Measurements from ENCODE around the gene FRK. TPM values are rescaled to one million over a fixed set of nuclear protein-coding genes. Genes with fewer than 3 reads are reported as not detected.
"Not testable (repeated sequence)": the region's sequence is repeated elsewhere in the genome, so short reads cannot be mapped to it uniquely, and the experiment has no call there.

The FRK gene
- total RNA-seq, 1 experiment from 2014 or later: 0.02 TPM

DNA sequence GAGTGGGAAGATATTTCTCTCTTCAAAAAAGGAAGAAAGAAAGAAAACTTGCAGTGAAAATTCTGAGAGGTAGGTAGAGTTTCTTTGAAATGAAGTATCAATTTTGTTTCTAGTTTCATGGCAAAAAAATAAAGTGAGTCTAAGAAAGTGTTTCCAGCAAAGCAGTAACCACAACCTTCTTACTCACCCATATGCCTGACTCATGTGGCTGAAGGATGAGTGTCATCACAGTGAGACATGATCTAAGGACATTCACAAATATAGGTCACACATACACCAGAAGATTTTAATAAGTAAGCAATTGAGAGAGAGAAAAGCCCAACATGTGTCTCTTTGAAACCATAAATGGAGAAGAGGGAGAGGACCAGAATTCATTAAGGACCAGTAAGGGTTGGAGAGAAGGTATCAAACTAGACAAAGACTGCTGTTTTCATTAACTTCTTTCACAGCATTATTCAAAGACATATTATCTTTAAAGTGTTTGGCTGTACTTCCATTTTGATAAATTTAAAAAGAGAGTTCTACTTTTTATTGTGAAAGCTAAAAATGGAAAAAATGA, 169.5 kb downstream of the FRK start:
- peak; percentile 87 for DNase-seq (ENCODE audit: low read depth)

DNA sequence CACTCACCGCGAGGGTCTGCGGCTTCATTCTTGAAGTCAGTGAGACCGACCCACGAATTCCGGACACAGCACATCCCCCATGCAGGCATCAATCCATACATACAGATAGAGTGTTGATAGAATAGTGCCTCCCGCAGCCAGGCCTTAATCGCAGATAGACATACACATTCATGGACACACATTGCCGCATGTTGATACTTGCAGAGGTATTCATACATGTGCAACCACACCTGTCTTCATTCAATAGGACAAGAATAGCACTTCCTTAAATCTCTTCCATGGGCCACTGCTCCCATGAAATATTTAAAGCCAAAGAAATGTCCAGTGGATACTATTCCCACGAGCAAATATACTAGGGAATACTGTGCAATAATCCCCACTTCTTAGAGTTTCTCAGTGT, 170.5 kb downstream of the FRK start:
- no peak for DNase-seq (ENCODE audit: low read depth)

DNA sequence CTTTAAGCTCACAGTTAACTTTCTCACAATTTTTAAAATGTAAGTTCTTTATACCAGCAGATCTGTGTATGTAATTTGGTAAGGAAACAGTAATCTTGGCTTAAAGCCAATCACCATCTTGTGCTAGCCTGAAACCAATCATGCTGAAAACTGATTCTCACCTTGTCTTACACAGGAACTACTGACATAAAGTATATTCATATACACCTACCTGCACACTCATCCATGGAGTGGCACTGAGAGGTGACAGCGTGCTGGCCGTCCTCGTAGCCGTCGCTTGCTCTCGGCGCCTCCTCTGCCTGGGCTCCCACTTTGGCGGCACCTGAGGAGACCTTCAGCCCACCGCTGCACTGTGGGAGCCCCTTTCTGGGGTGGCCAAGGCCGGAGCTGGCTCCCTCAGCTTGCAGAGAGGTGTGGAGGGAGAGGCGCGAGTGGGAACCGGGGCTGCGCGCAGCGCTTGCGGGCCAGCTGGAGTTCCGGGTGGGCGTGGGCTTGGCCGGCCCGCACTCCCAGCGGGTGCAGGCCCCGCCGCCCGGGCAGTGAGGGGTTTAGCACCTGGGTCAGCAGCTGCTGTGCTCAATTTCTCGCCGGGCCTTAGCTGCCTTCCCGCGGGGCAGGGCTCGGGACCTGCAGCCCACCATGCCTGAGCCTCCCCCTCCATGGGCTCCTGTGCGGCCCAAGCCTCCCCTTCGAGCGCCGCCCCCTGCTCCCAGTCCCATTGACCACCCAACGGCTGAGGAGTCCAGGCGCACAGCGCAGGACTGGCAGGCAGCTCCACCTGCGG, 171.8 kb downstream of the FRK start:
- not testable (repeated sequence) for DNase-seq (ENCODE audit: low read depth)

DNA sequence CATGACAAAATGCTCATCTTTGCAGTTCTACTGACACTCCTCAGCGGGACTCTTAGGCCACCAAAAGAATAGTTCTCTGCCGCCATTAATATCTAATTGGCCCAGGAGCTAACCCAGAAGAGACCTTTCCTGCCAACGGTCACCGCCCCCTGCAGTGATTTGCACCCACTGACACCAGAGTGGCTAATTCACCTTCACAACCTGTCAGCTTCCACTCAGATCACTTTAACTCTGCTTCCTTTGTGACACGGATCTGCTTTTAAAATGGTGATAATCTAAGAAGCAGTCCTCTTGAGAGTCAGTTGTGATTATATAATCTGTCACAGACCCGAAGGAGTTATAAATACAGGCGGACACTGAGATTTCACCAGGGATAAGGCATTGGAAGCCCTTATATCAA, 172.8 kb downstream of the FRK start:
- DNase-seq (ENCODE audit: low read depth): no peak

DNA sequence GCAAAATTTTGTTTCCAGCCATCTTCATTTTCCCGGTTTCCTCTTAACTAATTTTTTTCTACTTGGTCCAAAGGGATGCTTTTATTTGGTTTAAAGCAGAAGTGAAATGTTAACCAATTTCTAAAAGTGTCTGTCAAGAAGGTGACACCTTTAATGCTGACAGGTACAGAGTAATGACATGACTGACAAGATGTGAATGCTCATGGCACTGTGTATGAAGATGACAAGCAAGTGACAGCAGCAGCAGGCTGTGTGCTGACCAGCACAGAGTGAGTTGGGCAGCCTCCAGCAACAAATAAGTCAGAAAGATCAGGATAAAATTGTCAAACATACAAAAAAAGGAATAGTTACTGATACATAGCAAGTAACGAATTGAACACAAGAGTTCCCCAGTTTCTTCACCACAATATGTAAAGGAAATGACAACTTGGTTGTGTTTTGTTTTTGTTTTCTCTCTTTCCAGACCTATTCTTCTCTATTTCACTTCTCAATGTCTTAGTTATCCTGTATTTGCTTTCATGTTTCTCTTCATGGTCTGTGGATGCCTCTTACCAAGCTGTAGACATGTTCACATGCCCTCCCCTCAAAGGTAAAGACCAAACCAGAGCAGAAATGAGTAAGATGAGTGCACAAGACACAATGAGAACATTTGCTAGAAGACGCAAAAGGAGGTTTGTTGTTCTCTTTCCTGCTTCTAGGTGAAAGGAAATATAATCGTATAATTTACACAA, 174.9 kb downstream of the FRK start:
- no peak for DNase-seq (ENCODE audit: low read depth)

DNA sequence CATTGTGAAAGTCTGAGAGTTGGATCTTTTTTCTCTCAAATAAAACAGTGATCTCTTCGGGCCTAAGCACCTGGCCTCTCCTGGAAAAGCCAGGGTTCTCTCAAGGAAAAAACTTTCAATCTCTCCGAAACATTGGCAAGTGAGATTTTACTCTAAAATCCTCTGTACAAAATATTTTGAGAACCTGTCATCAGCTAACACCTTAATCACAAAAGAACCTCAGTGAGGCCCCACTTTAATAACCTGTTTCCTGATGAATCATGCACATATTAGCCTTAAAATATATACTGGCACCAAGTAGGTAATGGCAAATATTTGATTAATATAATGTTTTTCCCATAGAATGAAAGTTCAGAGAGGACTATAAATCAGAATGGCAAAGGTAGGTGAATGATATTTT, 177.9 kb downstream of the FRK start:
- no peak for DNase-seq (ENCODE audit: low read depth)

DNA sequence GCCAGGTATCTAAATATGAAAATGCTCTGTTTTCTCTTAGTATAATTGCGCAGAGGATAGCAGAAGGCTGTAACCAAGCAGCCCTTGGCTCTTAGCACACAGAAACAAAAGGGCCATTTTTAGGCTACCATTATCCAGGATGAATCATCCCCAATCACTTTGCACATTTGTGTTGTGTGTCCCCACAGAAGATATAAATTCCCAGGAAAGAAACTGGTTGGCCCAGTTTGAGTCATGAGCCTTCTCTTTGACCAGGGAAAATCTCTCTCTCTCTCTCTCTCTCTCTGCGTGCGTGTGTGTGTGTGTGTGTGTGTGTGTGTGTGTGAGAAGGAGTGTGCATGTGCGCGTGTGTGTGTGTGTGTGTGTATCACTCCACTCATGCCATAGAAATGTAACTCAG, 178.5 kb downstream of the FRK start:
- DNase-seq (ENCODE audit: low read depth): peak; percentile 60

Other genes starting within 250 kb of the FRK start
- gene NT5DC1, start 40.0 kb upstream of the FRK start, total RNA-seq (2014; rRNA removed; shearing (Covaris generic)): 10.0 and 19.9 TPM in 2 replicates
- gene COL10A1, start 65.2 kb upstream of the FRK start, total RNA-seq (2014; rRNA removed; shearing (Covaris generic)): not detected in 2 replicates
- 8.4 and 10.4 TPM in 2 replicates for gene TSPYL4, start 193.2 kb upstream of the FRK start, total RNA-seq (2014; rRNA removed; shearing (Covaris generic))
- gene TSPYL1, start 219.0 kb upstream of the FRK start, total RNA-seq (2014; rRNA removed; shearing (Covaris generic)): 50.6 and 57.4 TPM in 2 replicates